Suprapubic skin (tissue), 4 donors: ENCODE measurements around the gene ZBTB40. TPM values are rescaled to one million over a fixed set of nuclear protein-coding genes. Genes with fewer than 3 reads are reported as not detected.

ENCODE experiments used
- DNase-seq, 2 donors: peaks; one replicate each; pipeline ENCODE4 v3.0.0-alpha.2; 2019; ENCODE audit warnings: low spot score in 2 of 2
- H3K27ac ChIP-seq: fragments of 200-600 bp; sonication (generic); one replicate; pipeline ENCODE4 v1.5.1; 2019
- H3K27me3 ChIP-seq: fragments of 200-600 bp; sonication (generic); one replicate; pipeline ENCODE4 v1.5.1; 2019
- H3K36me3 ChIP-seq: fragments of 200-600 bp; sonication (generic); one replicate; pipeline ENCODE4 v1.5.1; 2019
- H3K4me1 ChIP-seq: fragments of 200-600 bp; sonication (generic); one replicate; pipeline ENCODE4 v1.5.1; 2019
- H3K4me3 ChIP-seq: fragments of 200-600 bp; sonication (generic); one replicate; pipeline ENCODE4 v1.5.1; 2019; ENCODE audit warnings: mild to moderate bottlenecking
- H3K9me3 ChIP-seq: fragments of 200-600 bp; sonication (generic); one replicate; pipeline ENCODE4 v1.5.1; 2019
- CTCF ChIP-seq, 2 donors: fragments of 200-600 bp in 1 of 2; fragments of 450-650 bp in 1 of 2; sonication (generic) in 1 of 2; IDR thresholded peaks; one replicate each; pipeline ENCODE4 v1.5.1; 2016 to 2019; ENCODE audit warnings: antibody characterized with exemption in 2 of 2, mild to moderate bottlenecking in 1 of 2, moderate library complexity in 1 of 2
- EP300 ChIP-seq: sonication (generic); formaldehyde crosslinking; IDR thresholded peaks from one replicate; pipeline ENCODE4 v1.6.1; 2017; ENCODE audit warnings: antibody characterized with exemption
- POLR2A ChIP-seq, 2 donors: fragments of 450-650 bp; IDR thresholded peaks; one replicate each; pipeline ENCODE4 v1.6.1; 2017; ENCODE audit warnings: antibody characterized with exemption in 2 of 2, mild to moderate bottlenecking in 2 of 2, moderate library complexity in 2 of 2
- POLR2AphosphoS5 ChIP-seq, 3 donors: sonication (generic); formaldehyde crosslinking; IDR thresholded peaks; one replicate each; pipeline ENCODE4 v1.6.1; 2017; ENCODE audit warnings: antibody characterized with exemption in 3 of 3
- WGBS: methylation state at CpG from one replicate; pipeline ENCODE4 v1.1.5; 2018; 5-methylcytosine and 5-hydroxymethylcytosine counted together
- total RNA-seq, 4 donors: library from RNA; depleted of rRNA; stranded (reverse); fragments of >200 nt; gene quantifications; one replicate each; pipeline ENCODE4 v1.1.0, GENCODE V29; 2016

Gene ZBTB40
- total RNA-seq, 4 donors from 2014 or later = 12.7 to 36.0 (median 17.5) TPM

DNA sequence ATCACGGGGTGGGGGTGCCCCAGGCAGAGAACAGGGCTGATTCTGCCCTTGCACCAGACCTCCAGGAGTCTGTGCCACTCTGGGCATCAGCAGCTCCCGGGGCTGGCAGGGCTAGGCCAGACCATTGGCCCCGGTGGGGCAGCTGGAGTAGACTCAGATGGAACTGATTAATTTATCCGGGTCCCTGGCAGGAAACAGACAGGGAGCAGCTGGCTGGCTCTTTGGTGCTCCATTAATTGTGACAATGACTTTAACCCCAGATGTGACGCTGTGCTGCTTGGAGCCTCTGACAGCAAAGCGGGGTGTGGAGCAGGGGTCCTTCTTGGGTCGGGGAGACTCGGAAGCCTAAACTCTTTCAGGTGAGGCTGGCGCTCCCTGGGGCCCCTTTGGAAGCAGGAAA is 121.2 kb downstream of the ZBTB40 start:
- TF ChIP-seq CTCF (IDR thresholded peaks at IDR 0.05) = no peak
- no peak for TF ChIP-seq POLR2A (IDR thresholded peaks at IDR 0.05)
- TF ChIP-seq EP300 = no peak
- TF ChIP-seq POLR2AphosphoS5 (IDR thresholded peaks at IDR 0.05) = no peak
- Histone ChIP-seq H3K27me3 (peaks cover 70% of the 10 kb centered on the region), H3K4me3 (no peak overlapping the region), H3K4me1 (no peaks in the 10 kb centered on the region), H3K27ac (no peak overlapping the region), H3K9me3 (no peaks in the 10 kb centered on the region), H3K36me3 (no peaks in the 10 kb centered on the region)
- DNase-seq = no peak
- no CpG with 5 or more reads among the region's 9 CpGs for WGBS

DNA sequence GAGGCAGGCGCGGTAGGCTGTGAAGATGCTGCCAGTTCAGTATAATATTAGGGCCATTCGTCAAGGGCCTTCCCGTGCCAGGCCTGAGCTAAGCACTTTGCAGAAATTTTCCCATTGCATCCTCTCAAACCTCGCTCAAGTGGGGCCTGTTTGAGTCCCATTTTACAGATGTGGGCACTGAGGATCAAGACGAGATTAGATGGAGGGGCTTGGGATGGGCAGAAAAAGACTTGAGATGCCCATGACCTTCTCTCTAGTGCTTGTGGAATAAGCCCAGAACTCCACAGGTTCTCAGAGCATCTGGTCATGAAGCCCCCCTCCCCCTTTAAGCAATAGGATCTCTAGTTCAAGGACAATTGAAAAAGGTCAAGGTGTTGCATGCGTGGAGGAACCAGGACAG is 121.6 kb downstream of the ZBTB40 start:
- WGBS = 48% methylated on average over 5 of the region's 7 CpGs
- Histone ChIP-seq H3K36me3 (no peaks in the 10 kb centered on the region), H3K27ac (no peak overlapping the region), H3K27me3 (peaks cover 67% of the 10 kb centered on the region), H3K9me3 (no peaks in the 10 kb centered on the region), H3K4me3 (no peak overlapping the region), H3K4me1 (no peaks in the 10 kb centered on the region)
- no peak for DNase-seq
- TF ChIP-seq CTCF (IDR thresholded peaks at IDR 0.05) (no peak), POLR2AphosphoS5 (IDR thresholded peaks at IDR 0.05) (no peak), POLR2A (IDR thresholded peaks at IDR 0.05) (no peak), EP300 (no peak)

DNA sequence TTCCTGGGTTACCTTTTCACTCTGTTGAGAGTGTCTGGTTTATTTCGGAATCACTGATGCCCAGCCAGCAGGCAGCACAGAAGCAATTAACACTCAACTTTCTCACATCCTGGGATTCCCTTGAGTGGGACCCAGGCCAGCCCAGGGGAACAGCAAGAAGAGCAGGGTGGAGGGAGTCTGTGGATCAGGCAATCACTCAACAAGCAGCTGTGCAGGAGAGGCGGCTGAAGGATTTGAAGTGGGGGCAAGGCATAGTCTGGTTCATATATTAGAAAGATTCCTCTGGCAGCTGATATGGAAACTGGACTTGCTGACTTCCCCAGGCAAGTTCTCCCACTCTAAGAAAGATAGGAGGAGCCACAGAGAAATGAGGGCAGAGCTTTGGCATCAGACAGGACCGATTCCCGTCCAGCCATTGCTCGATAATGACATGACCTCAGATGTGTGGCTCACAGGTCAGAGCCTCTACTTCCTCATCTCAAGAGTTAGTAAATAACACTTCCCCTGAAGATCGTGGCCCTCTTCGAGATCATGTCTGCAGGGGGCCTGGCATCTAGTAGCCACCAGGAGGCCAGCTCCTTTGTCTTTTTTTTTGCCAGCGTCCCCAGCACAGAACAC is 124.0 kb downstream of the ZBTB40 start:
- Histone ChIP-seq H3K9me3 (no peaks in the 10 kb centered on the region), H3K36me3 (no peaks in the 10 kb centered on the region), H3K27me3 (peaks cover 51% of the 10 kb centered on the region), H3K27ac (no peak overlapping the region), H3K4me3 (no peak overlapping the region), H3K4me1 (no peaks in the 10 kb centered on the region)
- DNase-seq = no peak
- WGBS = 52% methylated on average over 8 of the region's 8 CpGs
- no peak for TF ChIP-seq POLR2AphosphoS5 (IDR thresholded peaks at IDR 0.05)
- TF ChIP-seq POLR2A (IDR thresholded peaks at IDR 0.05) = no peak
- no peak for TF ChIP-seq EP300
- TF ChIP-seq CTCF (IDR thresholded peaks at IDR 0.05) = no peak

DNA sequence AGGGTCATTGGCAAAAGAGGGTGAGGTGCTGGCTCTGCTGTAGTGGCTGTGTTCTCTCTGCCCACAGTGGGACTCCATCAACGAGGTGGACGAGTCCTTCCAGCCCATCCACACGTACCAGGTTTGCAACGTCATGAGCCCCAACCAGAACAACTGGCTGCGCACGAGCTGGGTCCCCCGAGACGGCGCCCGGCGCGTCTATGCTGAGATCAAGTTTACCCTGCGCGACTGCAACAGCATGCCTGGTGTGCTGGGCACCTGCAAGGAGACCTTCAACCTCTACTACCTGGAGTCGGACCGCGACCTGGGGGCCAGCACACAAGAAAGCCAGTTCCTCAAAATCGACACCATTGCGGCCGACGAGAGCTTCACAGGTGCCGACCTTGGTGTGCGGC is 124.5 kb downstream of the ZBTB40 start:
- H3K9me3 ChIP-seq = no peaks in the 10 kb centered on the region
- H3K36me3 ChIP-seq = no peaks in the 10 kb centered on the region
- H3K4me1 ChIP-seq = no peaks in the 10 kb centered on the region
- DNase-seq = no peak
- peaks cover 46% of the 10 kb centered on the region for H3K27me3 ChIP-seq
- 80% methylated on average over 6 of the region's 23 CpGs for WGBS
- no peak overlapping the region for H3K27ac ChIP-seq
- TF ChIP-seq POLR2AphosphoS5 (IDR thresholded peaks at IDR 0.05) (no peak), POLR2A (IDR thresholded peaks at IDR 0.05) (no peak), CTCF (IDR thresholded peaks at IDR 0.05) (no peak), EP300 (no peak)
- H3K4me3 ChIP-seq = no peak overlapping the region

- TF ChIP-seq POLR2A (IDR thresholded peaks at IDR 0.05) = no peak
- no peak for TF ChIP-seq CTCF (IDR thresholded peaks at IDR 0.05)
- TF ChIP-seq EP300 = no peak
- no peak for TF ChIP-seq POLR2AphosphoS5 (IDR thresholded peaks at IDR 0.05)
- Histone ChIP-seq H3K36me3 (no peaks in the 10 kb centered on the region), H3K4me3 (no peak overlapping the region), H3K9me3 (no peaks in the 10 kb centered on the region), H3K4me1 (no peaks in the 10 kb centered on the region), H3K27ac (no peak overlapping the region), H3K27me3 (peaks cover 41% of the 10 kb centered on the region)
- 91% methylated on average over 18 of the region's 24 CpGs for WGBS
- no peak for DNase-seq
These were observed 125.0 kb downstream of the ZBTB40 start for GRCh38 chr1:22576617-22577016.
